ENCODE results near the gene SORBS1. TPM values are rescaled to one million over a fixed set of nuclear protein-coding genes. Genes with fewer than 3 reads are reported as not detected.

The SORBS1 gene
- total and polyA plus RNA-seq, 2 of the 13 experiments (the other 11 are each of a cell fraction or from before 2014, with no cell fraction given), result 16.8 to 39.8 TPM

- no peak for TF ChIP-seq ZNF687 (CRISPR knock-in tag; IDR thresholded peaks at IDR 0.05)
- TF ChIP-seq NFE2 (CRISPR knock-in tag; IDR thresholded peaks at IDR 0.05), result no peak
- TF ChIP-seq ARHGAP35 (CRISPR knock-in tag; IDR thresholded peaks at IDR 0.05; ENCODE audit: borderline replicate concordance), result no peak
- no peak for TF ChIP-seq NCOR1 (IDR thresholded peaks at IDR 0.05; ENCODE audit: borderline replicate concordance, low read length)
- TF ChIP-seq REPIN1 (CRISPR knock-in tag; IDR thresholded peaks at IDR 0.05; ENCODE audit: borderline replicate concordance, low read depth), result no peak
- TF ChIP-seq ZNF296 (CRISPR knock-in tag; conservative IDR thresholded peaks at IDR 0.05), result no peak
- no peak for TF ChIP-seq ATF7-NPFF (CRISPR knock-in tag; IDR thresholded peaks at IDR 0.05; ENCODE audit: low read depth)
- no peak for TF ChIP-seq EEA1 (CRISPR knock-in tag; IDR thresholded peaks at IDR 0.05; ENCODE audit: borderline replicate concordance)
- TF ChIP-seq SAP130 (CRISPR knock-in tag; IDR thresholded peaks at IDR 0.05; ENCODE audit: low read depth), result peak; percentile 65; the same call in 1 of the 2 replicates
- TF ChIP-seq CEBPG (CRISPR knock-in tag; IDR thresholded peaks at IDR 0.05), result peak; percentile 54
- peak; percentile 48; the same call in 1 of the 2 replicates for TF ChIP-seq SP5 (CRISPR knock-in tag; IDR thresholded peaks at IDR 0.05; ENCODE audit: borderline replicate concordance, low read depth)
- TF ChIP-seq CHD4 (IDR thresholded peaks at IDR 0.05; ENCODE audit: borderline replicate concordance, low read length), result no peak
- no peak for TF ChIP-seq YY1 (IDR thresholded peaks at IDR 0.05; ENCODE audit: insufficient read depth, insufficient replicate concordance, low read depth, low read length)
- no peak for TF ChIP-seq REXO4 (CRISPR knock-in tag; IDR thresholded peaks at IDR 0.05; ENCODE audit: borderline replicate concordance)
- TF ChIP-seq STAT6 (CRISPR knock-in tag; IDR thresholded peaks at IDR 0.05; ENCODE audit: borderline replicate concordance), result no peak
- no peak for TF ChIP-seq JUND (CRISPR knock-in tag; IDR thresholded peaks at IDR 0.05)
- no peak for TF ChIP-seq TSC22D2 (CRISPR knock-in tag; IDR thresholded peaks at IDR 0.05; ENCODE audit: borderline replicate concordance)
- no peak; the same call in 1 of the 2 replicates for TF ChIP-seq ZBTB10 (CRISPR knock-in tag; IDR thresholded peaks at IDR 0.05; ENCODE audit: borderline replicate concordance)
- no peak for TF ChIP-seq PRPF4 (IDR thresholded peaks at IDR 0.05; ENCODE audit: low read depth, low read length, poor library complexity, severe bottlenecking)
- no peak for TF ChIP-seq ZNF558 (CRISPR knock-in tag; IDR thresholded peaks at IDR 0.05; ENCODE audit: borderline replicate concordance)
- TF ChIP-seq TAF1 (CRISPR knock-in tag; IDR thresholded peaks at IDR 0.05), result no peak
Measured at GRCh38 chr10:95457319-95457886, 103.8 kb downstream of the SORBS1 start (continued).
